Spleen (tissue), 7 donors: Measurements from ENCODE around the gene HLA-DQB2.
"Not testable (repeated sequence)": the region's sequence is repeated elsewhere in the genome, so short reads cannot be mapped to it uniquely, and the experiment has no call there.

Source experiments
- CTCF ChIP-seq, 11 experiments: fragments of 200-600 bp in 7 of 11; fragments of 450-650 bp in 4 of 11; sonication (generic) in 4 of 11; IDR thresholded peaks in 8 of 11; conservative IDR thresholded peaks in 3 of 11; 1 replicate in 7 of 11; 2 replicates in 4 of 11; pipeline versions ENCODE4 v1.4.0 to v1.8.0; 2016 to 2021; ENCODE audit warnings: antibody characterized with exemption in 11 of 11, inconsistent platforms in 4 of 11, mild to moderate bottlenecking in 1 of 11
- POLR2A ChIP-seq, 3 donors: fragments of 450-650 bp; IDR thresholded peaks; one replicate each; pipeline ENCODE4 v1.5.1; 2017; ENCODE audit warnings: antibody characterized with exemption in 3 of 3, mild to moderate bottlenecking in 1 of 3
- POLR2AphosphoS5 ChIP-seq, 3 donors: sonication (generic); formaldehyde crosslinking; IDR thresholded peaks; one replicate each; pipeline ENCODE4 v1.5.1; 2017; ENCODE audit warnings: antibody characterized with exemption in 3 of 3
- donor health status: DM: no; HTN: no; CAD: no; lungs with moderate emphysema.
- donor health status: DM: no; HTN: no; CAD: no.
- donor health status: DM: no; HTN: no; CAD: no.

GRCh38 chr6:32805404-32805803 is 42.1 kb upstream of the HLA-DQB2 start:
- TF ChIP-seq CTCF (IDR thresholded peaks at IDR 0.05 in 8 of 11, conservative IDR thresholded peaks at IDR 0.05 in 3 of 11); POLR2A (IDR thresholded peaks at IDR 0.05); POLR2AphosphoS5 (IDR thresholded peaks at IDR 0.05): not testable (repeated sequence)
